SH-SY5Y (cell line): Measurements from ENCODE around the gene VAV2.

Source experiments
- GATA2 ChIP-seq: IDR thresholded peaks from 2 replicates; pipeline ENCODE4 v1.6.1; 2011; ENCODE audit warnings: mild to moderate bottlenecking, low read depth, low read length
- GATA3 ChIP-seq: IDR thresholded peaks from 2 replicates; pipeline ENCODE4 v1.6.1; 2011; ENCODE audit warnings: low read depth, mild to moderate bottlenecking, low read length, moderate library complexity

GRCh38 chr9:133761641-133762248 lies 230.4 kb downstream of the VAV2 start:
- TF ChIP-seq GATA3 (no peak), GATA2 (no peak)
